GM10266 (cell line): Measurements from ENCODE around the gene RFTN1.

Experiments used
- DNase-seq: peaks from one replicate; pipeline ENCODE4 v3.0.0; 2012; ENCODE audit errors: extremely low spot score
- TF ChIP-seq, protein P1 (sequence below): IDR thresholded peaks from 2 replicates; pipeline ENCODE4 v1.5.1; 2012; ENCODE audit warnings: mild to moderate bottlenecking, low read depth; ENCODE audit not compliant: control insufficient read depth, insufficient read depth; ENCODE audit errors: missing control alignments

The RFTN1 gene

DNA sequence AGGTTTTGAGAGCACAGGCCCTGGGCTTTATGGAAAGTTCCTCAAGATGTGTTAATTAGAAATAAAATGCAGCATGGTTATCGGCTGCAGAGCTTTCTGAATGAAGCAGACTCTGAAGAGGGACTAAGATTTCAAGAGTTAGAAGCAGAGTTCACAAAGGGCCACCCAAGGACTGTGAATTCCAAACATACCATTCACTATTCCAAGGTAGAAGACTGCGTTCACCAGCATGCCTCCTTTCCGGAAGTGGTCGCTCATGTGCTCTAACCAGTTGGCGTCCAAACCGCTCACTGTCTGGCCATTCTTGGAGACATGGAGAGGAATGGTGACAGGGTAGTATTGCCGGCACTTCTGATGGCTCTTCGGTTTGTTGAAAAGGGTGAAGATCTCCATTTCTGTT, 143.6 kb downstream of the RFTN1 start:
- TF ChIP-seq, protein P1, sequence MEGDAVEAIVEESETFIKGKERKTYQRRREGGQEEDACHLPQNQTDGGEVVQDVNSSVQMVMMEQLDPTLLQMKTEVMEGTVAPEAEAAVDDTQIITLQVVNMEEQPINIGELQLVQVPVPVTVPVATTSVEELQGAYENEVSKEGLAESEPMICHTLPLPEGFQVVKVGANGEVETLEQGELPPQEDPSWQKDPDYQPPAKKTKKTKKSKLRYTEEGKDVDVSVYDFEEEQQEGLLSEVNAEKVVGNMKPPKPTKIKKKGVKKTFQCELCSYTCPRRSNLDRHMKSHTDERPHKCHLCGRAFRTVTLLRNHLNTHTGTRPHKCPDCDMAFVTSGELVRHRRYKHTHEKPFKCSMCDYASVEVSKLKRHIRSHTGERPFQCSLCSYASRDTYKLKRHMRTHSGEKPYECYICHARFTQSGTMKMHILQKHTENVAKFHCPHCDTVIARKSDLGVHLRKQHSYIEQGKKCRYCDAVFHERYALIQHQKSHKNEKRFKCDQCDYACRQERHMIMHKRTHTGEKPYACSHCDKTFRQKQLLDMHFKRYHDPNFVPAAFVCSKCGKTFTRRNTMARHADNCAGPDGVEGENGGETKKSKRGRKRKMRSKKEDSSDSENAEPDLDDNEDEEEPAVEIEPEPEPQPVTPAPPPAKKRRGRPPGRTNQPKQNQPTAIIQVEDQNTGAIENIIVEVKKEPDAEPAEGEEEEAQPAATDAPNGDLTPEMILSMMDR, result no peak
- no peak for DNase-seq

DNA sequence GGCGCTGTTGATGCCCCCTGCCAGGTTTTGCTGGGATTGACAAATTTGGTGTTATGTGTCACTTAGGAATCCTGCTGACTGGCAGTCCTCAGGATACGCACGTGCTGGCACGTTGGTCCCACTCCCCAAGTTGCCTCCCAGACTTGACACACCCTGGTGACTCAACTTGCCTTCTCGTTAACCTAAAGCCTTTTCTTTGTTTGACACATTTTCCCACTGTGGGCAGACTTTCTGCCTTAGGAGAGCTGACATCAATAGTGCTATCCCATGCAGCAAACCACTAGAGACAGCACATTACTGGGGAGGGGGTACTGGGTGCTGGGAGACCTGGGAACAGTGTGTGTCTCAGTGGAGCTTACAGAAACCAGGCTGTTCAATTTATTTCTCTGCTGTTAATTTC, 144.2 kb downstream of the RFTN1 start:
- TF ChIP-seq, protein P1, result no peak
- no peak for DNase-seq

DNA sequence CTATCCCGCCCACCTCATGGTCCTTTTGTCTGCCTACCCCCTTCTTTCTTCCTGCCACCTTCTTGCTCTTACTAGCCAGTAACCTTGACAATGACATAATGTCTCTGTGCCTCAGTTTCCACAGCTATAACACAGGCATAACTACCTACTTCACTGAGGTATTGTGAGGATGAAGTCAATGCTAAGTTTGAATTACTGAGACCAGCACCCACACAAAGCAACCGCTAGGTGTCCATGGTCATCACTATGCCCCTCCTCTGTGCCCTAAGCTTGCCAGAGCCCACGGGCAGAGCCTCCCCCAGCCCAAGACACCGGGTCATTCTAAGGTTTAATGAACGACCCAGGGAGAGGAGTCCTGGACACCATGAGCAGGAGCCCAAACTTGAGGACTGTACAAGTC, 146.9 kb downstream of the RFTN1 start:
- no peak for DNase-seq
- TF ChIP-seq, protein P1, result no peak

GRCh38 chr3:16365491-16366128, 147.9 kb downstream of the RFTN1 start:
- TF ChIP-seq, protein P1, result no peak
- DNase-seq, result no peak

GRCh38 chr3:16364963-16365362, 148.5 kb downstream of the RFTN1 start:
- TF ChIP-seq, protein P1, result no peak
- DNase-seq, result no peak

- no peak for DNase-seq
- TF ChIP-seq, protein P1, result no peak
Measured at GRCh38 chr3:16364323-16364722, 149.2 kb downstream of the RFTN1 start.

DNA sequence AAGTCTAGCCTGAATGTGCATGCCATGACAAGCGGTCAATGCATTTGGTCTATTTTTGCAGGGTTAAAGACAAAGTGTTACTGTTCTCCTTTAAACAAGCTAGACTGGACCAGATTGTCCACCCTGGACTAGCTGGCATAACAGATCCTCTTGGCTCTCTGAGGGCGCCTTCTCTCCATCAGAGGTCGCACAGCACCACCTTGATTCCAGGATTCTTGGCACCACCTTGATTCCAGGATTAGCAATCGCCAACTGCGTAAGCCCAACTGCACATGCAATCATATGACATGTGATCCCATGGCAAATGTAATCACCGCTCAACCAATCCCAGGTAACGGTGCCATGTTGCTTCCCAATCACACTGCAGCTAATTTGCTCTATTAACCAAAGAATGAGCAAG, 149.9 kb downstream of the RFTN1 start:
- TF ChIP-seq, protein P1, result no peak
- DNase-seq, result no peak
